Suprapubic skin (tissue), 3 donors: ENCODE data around the gene WNT16.
"Not testable (repeated sequence)": the region's sequence is repeated elsewhere in the genome, so short reads cannot be mapped to it uniquely, and the experiment has no call there.

Experiments
- CTCF ChIP-seq, 2 donors: fragments of 200-600 bp in 1 of 2; fragments of 450-650 bp in 1 of 2; sonication (generic) in 1 of 2; IDR thresholded peaks; one replicate each; pipeline ENCODE4 v1.5.1; 2016 to 2019; ENCODE audit warnings: antibody characterized with exemption in 2 of 2, mild to moderate bottlenecking in 1 of 2, moderate library complexity in 1 of 2
- POLR2A ChIP-seq, 2 donors: fragments of 450-650 bp; IDR thresholded peaks; one replicate each; pipeline ENCODE4 v1.6.1; 2017; ENCODE audit warnings: antibody characterized with exemption in 2 of 2, mild to moderate bottlenecking in 2 of 2, moderate library complexity in 2 of 2

GRCh38 chr7:121315170-121315569, 13.6 kb upstream of the WNT16 start:
- not testable (repeated sequence) for TF ChIP-seq CTCF, POLR2A (IDR thresholded peaks at IDR 0.05)
